K562 (cell line): ENCODE data around the gene HP1BP3. TPM values are rescaled to one million over a fixed set of nuclear protein-coding genes. Genes with fewer than 3 reads are reported as not detected.

Experiments
- ATAC-seq: fragments of 200-7000 bp; cut with Tn5 transposase; 3 replicates; pipeline ENCODE4 v1.9.1; 2020; ENCODE audit warnings: moderate library complexity
- BruUV-seq: library from RNA; stranded (reverse); fragments of 400-500 nt; replicated peaks from 2 replicates; lab custom pipeline; 2021; lab: Mats Ljungman, UMichigan
- CTCF ChIA-PET: fragments of 300-600 bp; formaldehyde crosslinking; extraction: SDS; loops from one replicate; lab custom pipeline; 2021; ENCODE audit warnings: low intra/inter-chr PET ratio; lab: Yijun Ruan, JAX
- POLR2A ChIA-PET: fragments of 300-600, 350-650 bp; sonication (Branson Sonifier 250); formaldehyde crosslinking; extraction: SDS; loops from one replicate; lab custom pipeline; 2021; ENCODE audit warnings: antibody characterized with exemption, inconsistent platforms; lab: Yijun Ruan, JAX
- DNase-seq, 4 experiments: peaks; one replicate each; pipeline versions ENCODE4 v3.0.0 to v3.0.0-alpha.2; 2011 to 2018; ENCODE audit warnings: low spot score in 3 of 4, mixed read lengths in 3 of 4; ENCODE audit errors: extremely low read depth in 1 of 4
- FAIRE-seq: peaks from 2 replicates; lab custom pipeline; 2011; peaks lifted over from hg19 to GRCh38; lab: Jason Lieb, UNC
- H2AFZ ChIP-seq: 2 replicates; pipeline ENCODE4 v1.6.0; 2011; ENCODE audit warnings: low read depth, low read length, control low read depth, inconsistent platforms
- H3K27ac ChIP-seq: fragments of 200-600 bp; 3 replicates; pipeline ENCODE4 v1.8.0; 2011; ENCODE audit warnings: low read depth, mild to moderate bottlenecking, control low read depth, inconsistent platforms, low read length, moderate library complexity, mixed read lengths; ENCODE audit errors: extremely low read depth
- H3K27me3 ChIP-seq, 2 experiments: fragments of 300-600 bp in 1 of 2; 2 replicates in 1 of 2; 3 replicates in 1 of 2; pipeline versions ENCODE4 v1.6.0 to v1.8.0; 2011; ENCODE audit warnings: inconsistent platforms in 2 of 2, low read length in 2 of 2, mild to moderate bottlenecking in 1 of 2, mixed read lengths in 1 of 2, moderate library complexity in 1 of 2; ENCODE audit not compliant: control insufficient read depth in 2 of 2, insufficient read depth in 2 of 2
- H3K36me3 ChIP-seq: fragments of 300-600 bp; 3 replicates; pipeline ENCODE4 v1.8.0; 2011; ENCODE audit warnings: mild to moderate bottlenecking, low read length, inconsistent platforms; ENCODE audit not compliant: control insufficient read depth, insufficient read depth
- H3K4me1 ChIP-seq, 2 experiments: fragments of 200-600 bp in 1 of 2; replicated peaks in 1 of 2; 2 replicates in 1 of 2; 3 replicates in 1 of 2; pipeline versions ENCODE4 v1.5.1 to v1.8.0; 2011; ENCODE audit warnings: inconsistent platforms in 2 of 2, low read length in 2 of 2, mild to moderate bottlenecking in 1 of 2, mixed read lengths in 1 of 2, moderate library complexity in 1 of 2; ENCODE audit not compliant: control insufficient read depth in 2 of 2, insufficient read depth in 2 of 2
- H3K4me2 ChIP-seq: 2 replicates; pipeline ENCODE4 v1.6.1; 2011; ENCODE audit warnings: low read length, control low read depth, inconsistent platforms, mixed read lengths; ENCODE audit not compliant: insufficient read depth
- H3K4me3 ChIP-seq: fragments of 200-600 bp; sonication (generic), shearing (Covaris generic); 2 replicates; pipeline ENCODE4 v1.5.1; 2016; ENCODE audit warnings: control low read depth, inconsistent platforms
- H3K79me2 ChIP-seq: fragments of 200-600 bp; 3 replicates; pipeline ENCODE4 v1.8.0; 2011; ENCODE audit warnings: low read length, inconsistent platforms; ENCODE audit not compliant: control insufficient read depth, insufficient read depth
- H3K9ac ChIP-seq, 2 experiments: 2 replicates each; pipeline versions ENCODE4 v1.6.0 to v1.6.1; 2011; ENCODE audit warnings: low read depth in 2 of 2, low read length in 2 of 2, control low read depth in 1 of 2, inconsistent platforms in 1 of 2, mild to moderate bottlenecking in 1 of 2, mixed read lengths in 1 of 2; ENCODE audit not compliant: insufficient read depth in 1 of 2
- H3K9me1 ChIP-seq: one replicate; pipeline ENCODE4 v1.6.0; 2011; ENCODE audit warnings: inconsistent platforms, mild to moderate bottlenecking, low read length, moderate library complexity; ENCODE audit not compliant: control insufficient read depth, insufficient read depth
- H3K9me3 ChIP-seq: replicated peaks from 2 replicates; pipeline ENCODE4 v1.5.1; 2011; ENCODE audit warnings: low read depth, low read length, inconsistent platforms; ENCODE audit not compliant: control insufficient read depth, insufficient read depth
- H4K20me1 ChIP-seq: replicated peaks from 2 replicates; pipeline ENCODE4 v1.6.1; 2011; ENCODE audit warnings: low read length, inconsistent platforms, mixed read lengths; ENCODE audit not compliant: control insufficient read depth, insufficient read depth
- WGBS: fragments of 100-300 bp; shearing (Covaris generic); methylation state at CpG from one replicate; pipeline ENCODE4 v1.1.6; 2016; ENCODE audit warnings: low coverage, mixed read lengths; ENCODE audit not compliant: insufficient coverage; ENCODE audit errors: missing lambda C conversion rate; 5-methylcytosine and 5-hydroxymethylcytosine counted together
- in situ Hi-C: fragments of 300-500 bp; cut with MboI; formaldehyde crosslinking; loops from 4 replicates; pipeline ENCODE4 v1.15.0; 2018; ENCODE audit warnings: inconsistent platforms, mixed read lengths
- intact Hi-C: fragments of 100-400 bp; cut with micrococcal nuclease; formaldehyde crosslinking; loops from 2 replicates; pipeline ENCODE4 v1.14.2; 2022
- polyA plus RNA-seq, 8 experiments: library from polyadenylated mRNA; depleted of rRNA in 4 of 8; stranded (reverse) in 5 of 8; unstranded in 3 of 8; fragments of >200 nt; fragmentation: Nextera tagmentation in 2 of 8; fragmentation: Illumina TruSeq in 1 of 8; extraction: Ambion mirVana in 2 of 8; extraction: Trizol in 1 of 8; gene quantifications; 2 replicates each; pipeline versions ENCODE4 v1.2.1 to v1.2.3, GENCODE V29; 2011 to 2014; ENCODE audit warnings: inconsistent platforms in 1 of 8, missing spikeins in 1 of 8
- total RNA-seq, 7 experiments: library from RNA; depleted of rRNA in 6 of 7; stranded (reverse); fragments of >200 nt in 6 of 7; fragmentation: Illumina TruSeq in 2 of 7; extraction: Trizol in 2 of 7; gene quantifications; 2 replicates each; pipeline versions ENCODE4 v1.2.1 to v1.2.3, GENCODE V29; 2011 to 2021; ENCODE audit warnings: low replicate concordance in 1 of 7
- TF ChIP-seq, protein P1 (sequence below): fragments of 200-600 bp; sonication (generic); IDR thresholded peaks from one replicate; pipeline ENCODE4 v1.6.1; 2012; ENCODE audit warnings: mild to moderate bottlenecking, low read depth, low read length, inconsistent platforms
- TF ChIP-seq, protein P2 (sequence below): fragments of 450-650 bp; IDR thresholded peaks from 2 replicates; pipeline ENCODE4 v1.6.1; 2018; ENCODE audit warnings: mild to moderate bottlenecking, low read depth; ENCODE audit not compliant: partially characterized antibody

Gene HP1BP3
- total and polyA plus RNA-seq, 9 of the 15 experiments (the other 6 are each of a cell fraction or from before 2014, with no cell fraction given) = 57.3 to 513 (median 240) TPM

DNA sequence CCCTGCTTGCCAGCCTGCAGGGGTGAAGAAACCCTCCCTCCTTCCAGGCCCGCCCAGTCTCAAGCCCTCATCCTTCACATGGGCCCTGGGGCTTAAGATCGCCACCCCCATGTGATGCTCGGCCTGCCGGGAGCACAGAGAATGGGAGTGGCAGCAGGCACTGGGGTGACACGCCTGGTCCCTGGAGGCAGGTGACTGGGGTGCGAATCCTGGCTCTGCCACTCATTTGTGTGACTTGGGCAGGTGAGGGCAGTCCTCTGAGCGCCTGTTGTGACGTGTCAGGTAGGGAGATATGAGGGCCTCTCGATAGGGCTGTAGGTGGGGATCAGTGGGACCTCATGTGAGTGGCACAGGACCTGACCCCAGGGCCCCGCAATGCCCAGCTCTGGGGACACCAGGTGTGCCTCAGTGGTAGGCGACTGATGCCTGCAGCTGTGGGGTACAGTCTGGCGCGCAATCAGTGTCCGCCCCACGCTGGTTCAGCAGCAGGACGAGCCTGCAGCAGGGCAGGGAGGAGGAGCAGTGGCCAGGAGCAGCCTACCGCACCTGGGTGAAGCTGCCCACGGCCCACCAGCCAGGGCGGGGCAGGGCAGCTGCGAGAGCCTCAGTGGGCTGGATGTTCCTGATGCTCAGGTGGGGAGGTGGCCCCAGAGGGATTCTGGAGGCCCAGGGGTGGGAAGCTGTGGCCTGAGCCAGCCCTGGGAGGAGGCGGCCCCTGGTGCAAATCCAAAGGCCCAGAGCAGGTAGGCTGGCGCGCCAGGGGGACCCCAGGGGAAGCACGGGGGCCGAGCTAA is 60.8 kb downstream of the HP1BP3 start:
- Histone ChIP-seq H4K20me1 (peaks cover 6% of the 10 kb centered on the region; the same call in 1 of the 2 replicates), H3K4me3 (no peak overlapping the region), H3K36me3 (no peaks in the 10 kb centered on the region), H3K79me2 (no peaks in the 10 kb centered on the region), H3K9me1 (no peaks in the 10 kb centered on the region), H3K9me3 (no peaks in the 10 kb centered on the region; the same call in 1 of the 2 replicates), H3K27ac (no peak overlapping the region), H3K9ac (peak overlapping the region in 1 of 2 experiments; percentile 29; a peak in 1 of 4 replicates), H3K4me1 (peaks cover 0 to 63% of the 10 kb centered on the region in 2 experiments; a peak in 2 of 5 replicates), H3K4me2 (no peak overlapping the region), H2AFZ (no peak overlapping the region), H3K27me3 (peaks cover 8 to 74% of the 10 kb centered on the region in 2 experiments; a peak in 4 of 5 replicates)
- CTCF ChIA-PET = no interaction called here
- ATAC-seq (no peak), FAIRE-seq (no peak), DNase-seq (no peak)
- TF ChIP-seq, protein P1, sequence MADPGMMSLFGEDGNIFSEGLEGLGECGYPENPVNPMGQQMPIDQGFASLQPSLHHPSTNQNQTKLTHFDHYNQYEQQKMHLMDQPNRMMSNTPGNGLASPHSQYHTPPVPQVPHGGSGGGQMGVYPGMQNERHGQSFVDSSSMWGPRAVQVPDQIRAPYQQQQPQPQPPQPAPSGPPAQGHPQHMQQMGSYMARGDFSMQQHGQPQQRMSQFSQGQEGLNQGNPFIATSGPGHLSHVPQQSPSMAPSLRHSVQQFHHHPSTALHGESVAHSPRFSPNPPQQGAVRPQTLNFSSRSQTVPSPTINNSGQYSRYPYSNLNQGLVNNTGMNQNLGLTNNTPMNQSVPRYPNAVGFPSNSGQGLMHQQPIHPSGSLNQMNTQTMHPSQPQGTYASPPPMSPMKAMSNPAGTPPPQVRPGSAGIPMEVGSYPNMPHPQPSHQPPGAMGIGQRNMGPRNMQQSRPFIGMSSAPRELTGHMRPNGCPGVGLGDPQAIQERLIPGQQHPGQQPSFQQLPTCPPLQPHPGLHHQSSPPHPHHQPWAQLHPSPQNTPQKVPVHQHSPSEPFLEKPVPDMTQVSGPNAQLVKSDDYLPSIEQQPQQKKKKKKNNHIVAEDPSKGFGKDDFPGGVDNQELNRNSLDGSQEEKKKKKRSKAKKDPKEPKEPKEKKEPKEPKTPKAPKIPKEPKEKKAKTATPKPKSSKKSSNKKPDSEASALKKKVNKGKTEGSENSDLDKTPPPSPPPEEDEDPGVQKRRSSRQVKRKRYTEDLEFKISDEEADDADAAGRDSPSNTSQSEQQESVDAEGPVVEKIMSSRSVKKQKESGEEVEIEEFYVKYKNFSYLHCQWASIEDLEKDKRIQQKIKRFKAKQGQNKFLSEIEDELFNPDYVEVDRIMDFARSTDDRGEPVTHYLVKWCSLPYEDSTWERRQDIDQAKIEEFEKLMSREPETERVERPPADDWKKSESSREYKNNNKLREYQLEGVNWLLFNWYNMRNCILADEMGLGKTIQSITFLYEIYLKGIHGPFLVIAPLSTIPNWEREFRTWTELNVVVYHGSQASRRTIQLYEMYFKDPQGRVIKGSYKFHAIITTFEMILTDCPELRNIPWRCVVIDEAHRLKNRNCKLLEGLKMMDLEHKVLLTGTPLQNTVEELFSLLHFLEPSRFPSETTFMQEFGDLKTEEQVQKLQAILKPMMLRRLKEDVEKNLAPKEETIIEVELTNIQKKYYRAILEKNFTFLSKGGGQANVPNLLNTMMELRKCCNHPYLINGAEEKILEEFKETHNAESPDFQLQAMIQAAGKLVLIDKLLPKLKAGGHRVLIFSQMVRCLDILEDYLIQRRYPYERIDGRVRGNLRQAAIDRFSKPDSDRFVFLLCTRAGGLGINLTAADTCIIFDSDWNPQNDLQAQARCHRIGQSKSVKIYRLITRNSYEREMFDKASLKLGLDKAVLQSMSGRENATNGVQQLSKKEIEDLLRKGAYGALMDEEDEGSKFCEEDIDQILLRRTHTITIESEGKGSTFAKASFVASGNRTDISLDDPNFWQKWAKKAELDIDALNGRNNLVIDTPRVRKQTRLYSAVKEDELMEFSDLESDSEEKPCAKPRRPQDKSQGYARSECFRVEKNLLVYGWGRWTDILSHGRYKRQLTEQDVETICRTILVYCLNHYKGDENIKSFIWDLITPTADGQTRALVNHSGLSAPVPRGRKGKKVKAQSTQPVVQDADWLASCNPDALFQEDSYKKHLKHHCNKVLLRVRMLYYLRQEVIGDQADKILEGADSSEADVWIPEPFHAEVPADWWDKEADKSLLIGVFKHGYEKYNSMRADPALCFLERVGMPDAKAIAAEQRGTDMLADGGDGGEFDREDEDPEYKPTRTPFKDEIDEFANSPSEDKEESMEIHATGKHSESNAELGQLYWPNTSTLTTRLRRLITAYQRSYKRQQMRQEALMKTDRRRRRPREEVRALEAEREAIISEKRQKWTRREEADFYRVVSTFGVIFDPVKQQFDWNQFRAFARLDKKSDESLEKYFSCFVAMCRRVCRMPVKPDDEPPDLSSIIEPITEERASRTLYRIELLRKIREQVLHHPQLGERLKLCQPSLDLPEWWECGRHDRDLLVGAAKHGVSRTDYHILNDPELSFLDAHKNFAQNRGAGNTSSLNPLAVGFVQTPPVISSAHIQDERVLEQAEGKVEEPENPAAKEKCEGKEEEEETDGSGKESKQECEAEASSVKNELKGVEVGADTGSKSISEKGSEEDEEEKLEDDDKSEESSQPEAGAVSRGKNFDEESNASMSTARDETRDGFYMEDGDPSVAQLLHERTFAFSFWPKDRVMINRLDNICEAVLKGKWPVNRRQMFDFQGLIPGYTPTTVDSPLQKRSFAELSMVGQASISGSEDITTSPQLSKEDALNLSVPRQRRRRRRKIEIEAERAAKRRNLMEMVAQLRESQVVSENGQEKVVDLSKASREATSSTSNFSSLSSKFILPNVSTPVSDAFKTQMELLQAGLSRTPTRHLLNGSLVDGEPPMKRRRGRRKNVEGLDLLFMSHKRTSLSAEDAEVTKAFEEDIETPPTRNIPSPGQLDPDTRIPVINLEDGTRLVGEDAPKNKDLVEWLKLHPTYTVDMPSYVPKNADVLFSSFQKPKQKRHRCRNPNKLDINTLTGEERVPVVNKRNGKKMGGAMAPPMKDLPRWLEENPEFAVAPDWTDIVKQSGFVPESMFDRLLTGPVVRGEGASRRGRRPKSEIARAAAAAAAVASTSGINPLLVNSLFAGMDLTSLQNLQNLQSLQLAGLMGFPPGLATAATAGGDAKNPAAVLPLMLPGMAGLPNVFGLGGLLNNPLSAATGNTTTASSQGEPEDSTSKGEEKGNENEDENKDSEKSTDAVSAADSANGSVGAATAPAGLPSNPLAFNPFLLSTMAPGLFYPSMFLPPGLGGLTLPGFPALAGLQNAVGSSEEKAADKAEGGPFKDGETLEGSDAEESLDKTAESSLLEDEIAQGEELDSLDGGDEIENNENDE = no peak
- TF ChIP-seq, protein P2, sequence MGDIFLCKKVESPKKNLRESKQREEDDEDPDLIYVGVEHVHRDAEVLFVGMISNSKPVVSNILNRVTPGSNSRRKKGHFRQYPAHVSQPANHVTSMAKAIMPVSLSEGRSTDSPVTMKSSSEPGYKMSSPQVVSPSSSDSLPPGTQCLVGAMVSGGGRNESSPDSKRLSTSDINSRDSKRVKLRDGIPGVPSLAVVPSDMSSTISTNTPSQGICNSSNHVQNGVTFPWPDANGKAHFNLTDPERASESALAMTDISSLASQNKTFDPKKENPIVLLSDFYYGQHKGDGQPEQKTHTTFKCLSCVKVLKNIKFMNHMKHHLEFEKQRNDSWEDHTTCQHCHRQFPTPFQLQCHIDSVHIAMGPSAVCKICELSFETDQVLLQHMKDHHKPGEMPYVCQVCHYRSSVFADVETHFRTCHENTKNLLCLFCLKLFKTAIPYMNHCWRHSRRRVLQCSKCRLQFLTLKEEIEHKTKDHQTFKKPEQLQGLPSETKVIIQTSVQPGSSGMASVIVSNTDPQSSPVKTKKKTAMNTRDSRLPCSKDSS = no peak
- intact Hi-C loops (no loop called here), in situ Hi-C loops (no loop called here)
- BruUV-seq = no TSS peak
- 9% methylated on average over 25 of the region's 25 CpGs for WGBS
- POLR2A ChIA-PET = interaction anchor here (0.6 kb wide), 1 partner anchor 347 kb away, joined by 3 read pairs; no protein-coding TSS in a partner anchor
